ENCODE data around the gene KCNH3. TPM values are rescaled to one million over a fixed set of nuclear protein-coding genes. Genes with fewer than 3 reads are reported as not detected.

The KCNH3 gene
- total and polyA plus RNA-seq, 2 of the 8 experiments (the other 6 are each of a cell fraction or from before 2014, with no cell fraction given): 0.24 to 0.50 TPM

DNA sequence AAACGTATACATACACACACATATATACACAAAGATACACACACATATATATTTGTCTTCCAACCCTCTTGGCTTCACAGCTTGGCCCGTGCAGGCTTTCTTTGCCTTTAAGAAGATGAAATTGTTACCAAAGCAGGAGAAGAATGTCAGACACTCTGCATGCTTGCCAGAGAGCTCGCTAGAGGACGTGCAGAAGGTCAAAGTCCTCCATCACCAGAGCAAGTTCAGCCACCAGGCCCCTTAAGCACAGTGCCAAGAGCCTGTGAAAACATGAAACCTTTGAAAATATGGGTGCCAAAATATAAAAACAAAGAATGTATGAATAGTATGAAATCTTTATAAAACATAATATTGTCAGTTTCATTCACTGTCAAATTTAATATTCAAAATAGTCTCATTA is 44.0 kb downstream of the KCNH3 start:
- no peaks in the 10 kb centered on the region for H3K27me3 ChIP-seq (replicated peaks in 1 of 4; ENCODE audit: control insufficient read depth in 3 of 4, extremely low read depth in 1 of 4, insufficient read depth in 3 of 4, low read length in 3 of 4)

More for the DNA sequence above, 44.0 kb downstream of the KCNH3 start:
- Histone ChIP-seq H4K91ac (replicated peaks; ENCODE audit: insufficient read length, low read length) (no peak overlapping the region), H3K9me3 (ENCODE audit: insufficient read depth in 2 of 2, low read depth in 1 of 2, low read length in 1 of 2) (no peaks in the 10 kb centered on the region), H2BK5ac (ENCODE audit: low read depth, low read length) (no peak overlapping the region), H2BK20ac (ENCODE audit: low read length) (no peak overlapping the region), H3K23ac (ENCODE audit: insufficient read length) (no peak overlapping the region), H2BK12ac (ENCODE audit: low read depth, low read length) (no peak overlapping the region), H3K27ac (ENCODE audit: low read depth, low read length) (no peak overlapping the region), H3K79me2 (ENCODE audit: control insufficient read depth in 1 of 2, insufficient read depth in 2 of 2, low read length in 2 of 2) (no peaks in the 10 kb centered on the region; a peak in 1 of 4 replicates), H2BK120ac (replicated peaks; ENCODE audit: low read depth, low read length) (no peak overlapping the region), H4K5ac (ENCODE audit: insufficient read length, low read depth, low read length) (no peak overlapping the region), H4K8ac (ENCODE audit: extremely low read depth, insufficient read depth, low read length) (no peak overlapping the region), H2AFZ (ENCODE audit: low read length) (no peak overlapping the region), H2BK15ac (ENCODE audit: low read length) (no peak overlapping the region), H3K79me1 (ENCODE audit: low read depth, low read length) (no peaks in the 10 kb centered on the region; the same call in 1 of the 2 replicates), H3K4me2 (ENCODE audit: insufficient read depth in 1 of 2, low read depth in 2 of 2, low read length in 2 of 2) (no peak overlapping the region), H3K18ac (ENCODE audit: extremely low read depth, low read length) (no peak overlapping the region), H2AK5ac (ENCODE audit: low read depth, low read length) (no peak overlapping the region), H3K36me3 (ENCODE audit: control insufficient read depth in 2 of 4, insufficient read depth in 4 of 4, low read length in 3 of 4) (no peaks in the 10 kb centered on the region; a peak in 1 of 8 replicates), H3K4me3 (ENCODE audit: extremely low read depth in 1 of 4, insufficient read depth in 2 of 4, low read depth in 3 of 4, low read length in 4 of 4) (no peak overlapping the region), H3K4me1 (replicated peaks in 1 of 4; ENCODE audit: control insufficient read depth in 3 of 4, insufficient read depth in 4 of 4, low read length in 3 of 4) (peaks cover 0 to 6% (median 4%) of the 10 kb centered on the region in 4 experiments; a peak in 4 of 7 replicates), H3K4ac (replicated peaks; ENCODE audit: insufficient read length, low read depth, low read length) (no peak overlapping the region), H3K14ac (ENCODE audit: insufficient read length) (no peak overlapping the region), H3K9ac (replicated peaks in 1 of 4; ENCODE audit: extremely low read depth in 1 of 4, low read depth in 3 of 4, low read length in 3 of 4) (no peak overlapping the region), H4K20me1 (replicated peaks in 1 of 2; ENCODE audit: control insufficient read depth in 1 of 2, insufficient read depth in 2 of 2, low read length in 2 of 2) (peaks cover 0 to 9% of the 10 kb centered on the region in 2 experiments), H3K23me2 (ENCODE audit: low read depth, low read length) (no peaks in the 10 kb centered on the region; the same call in 1 of the 2 replicates), H3K56ac (replicated peaks; ENCODE audit: insufficient read length, low read depth, low read length) (no peak overlapping the region)
- CTCF ChIA-PET (ENCODE audit: partially characterized antibody): interaction anchor here (0.6 to 10.8 kb wide), 8 partner anchors 12 to 319 kb away, joined by 3 to 171 read pairs (median 22); partner anchors contain the start of gene SPATS2
- 82% methylated on average over 4 of the region's 4 CpGs; no CpG with 5 or more reads in 1 of the 2 experiments for WGBS, 2 experiments (ENCODE audit: extremely low coverage in 1 of 2, insufficient coverage in 1 of 2, insufficient read length in 1 of 2, insufficient replicate concordance in 2 of 2, low coverage in 1 of 2, low lambda C conversion rate in 2 of 2, missing lambda C conversion rate in 1 of 2)
- no peak for FAIRE-seq
- TF ChIP-seq YY1 (IDR thresholded peaks at IDR 0.05; ENCODE audit: low read depth, low read length) (no peak), KDM4A (IDR thresholded peaks at IDR 0.05; ENCODE audit: low read depth, low read length, severe bottlenecking) (no peak), SAP30 (IDR thresholded peaks at IDR 0.05; ENCODE audit: insufficient read depth, insufficient replicate concordance, low read length) (no peak), SP1 (IDR thresholded peaks at IDR 0.05; ENCODE audit: low read depth, low read length) (no peak), CBX8 (IDR thresholded peaks at IDR 0.05; ENCODE audit: borderline replicate concordance, low read depth, low read length) (no peak), TAF1 (IDR thresholded peaks at IDR 0.05; ENCODE audit: low read depth, low read length) (no peak), JUN (IDR thresholded peaks at IDR 0.05; ENCODE audit: low read depth, low read length) (no peak), CTBP2 (IDR thresholded peaks at IDR 0.05; ENCODE audit: borderline replicate concordance, insufficient read depth, insufficient read length, low read length) (no peak), EGR1 (IDR thresholded peaks at IDR 0.05; ENCODE audit: borderline replicate concordance, low read depth, low read length) (no peak), SRF (IDR thresholded peaks at IDR 0.05; ENCODE audit: low read depth, low read length) (no peak), SUZ12 (IDR thresholded peaks at IDR 0.05; ENCODE audit: low read length) (no peak), NRF1 (IDR thresholded peaks at IDR 0.05; ENCODE audit: low read depth, low read length) (no peak), POU5F1 (IDR thresholded peaks at IDR 0.05; ENCODE audit: low read depth, low read length) (no peak)
- TF ChIP-seq, protein P1, sequence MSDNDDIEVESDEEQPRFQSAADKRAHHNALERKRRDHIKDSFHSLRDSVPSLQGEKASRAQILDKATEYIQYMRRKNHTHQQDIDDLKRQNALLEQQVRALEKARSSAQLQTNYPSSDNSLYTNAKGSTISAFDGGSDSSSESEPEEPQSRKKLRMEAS (IDR thresholded peaks at IDR 0.05): no peak
- POLR2A ChIA-PET (ENCODE audit: partially characterized antibody): interaction anchor here (1.1 to 4.5 kb wide), 5 partner anchors 10 to 28 kb away, joined by 3 to 20 read pairs (median 7); partner anchors contain the start of gene MCRS1
- DNase-seq (ENCODE audit: low read depth in 1 of 2, low spot score in 2 of 2): no peak

Measured in H1 (cell line).